HEK293T (cell line): ENCODE results near the gene ZNF71.

Experiments
- SUZ12 ChIP-seq: fragments of 450-650 bp; IDR thresholded peaks from 2 replicates; pipeline ENCODE4 v1.6.1; 2016; ENCODE audit warnings: mild to moderate bottlenecking
- ZNF384 ChIP-seq: fragments of 450-650 bp; IDR thresholded peaks from 2 replicates; pipeline ENCODE4 v1.6.1; 2016

DNA sequence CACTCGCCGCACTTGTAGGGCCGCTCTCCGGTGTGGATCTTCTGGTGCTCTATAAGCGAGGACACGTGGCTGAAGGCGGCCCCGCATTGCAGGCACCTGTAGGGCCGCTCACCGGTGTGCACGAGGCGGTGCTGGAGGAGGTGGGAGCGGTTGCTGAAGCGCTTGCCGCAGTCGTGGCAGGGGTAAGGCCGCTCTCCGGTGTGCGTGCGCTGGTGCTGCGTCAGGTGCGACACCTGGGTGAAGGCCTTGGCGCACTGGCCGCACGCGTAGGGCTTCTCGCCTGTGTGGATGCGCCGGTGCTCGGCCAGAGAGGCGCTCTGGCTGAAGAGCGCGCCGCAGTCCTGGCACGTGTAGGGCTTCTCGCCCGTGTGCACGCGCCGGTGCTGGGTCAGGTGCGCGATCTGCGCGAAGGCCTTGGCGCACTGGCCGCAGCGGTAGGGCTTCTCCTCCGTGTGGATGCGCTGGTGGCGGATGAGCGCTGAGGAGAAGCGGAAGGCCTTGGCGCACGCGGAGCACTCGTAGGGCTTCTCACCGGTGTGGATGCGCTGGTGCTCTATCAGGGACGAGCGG is 68.9 kb downstream of the ZNF71 start:
- TF ChIP-seq ZNF384 (no peak), SUZ12 (no peak)
